DOHH2 (cell line): ENCODE data around the gene C9orf72.

ENCODE experiments used
- H3F3A ChIP-seq: fragments of 200-600 bp; sonication (generic), shearing (Covaris generic); 2 replicates; pipeline ENCODE4 v1.6.0; 2016; ENCODE audit warnings: antibody characterized with exemption, mild to moderate bottlenecking; ENCODE audit not compliant: control insufficient read depth, insufficient read depth
- H3K27ac ChIP-seq: fragments of 200-600 bp; sonication (generic); 2 replicates; pipeline ENCODE4 v1.5.1; 2014; ENCODE audit warnings: low read depth, mild to moderate bottlenecking, low read length, moderate library complexity
- H3K27me3 ChIP-seq: fragments of 200-600 bp; sonication (generic); 2 replicates; pipeline ENCODE4 v1.6.1; 2014; ENCODE audit warnings: mild to moderate bottlenecking, low read length, mixed read lengths; ENCODE audit not compliant: control insufficient read depth
- H3K36me3 ChIP-seq: fragments of 200-600 bp; sonication (generic); 2 replicates; pipeline ENCODE4 v1.6.1; 2014; ENCODE audit warnings: mild to moderate bottlenecking, low read length, moderate library complexity, mixed read lengths; ENCODE audit not compliant: control insufficient read depth
- H3K4me1 ChIP-seq: fragments of 200-600 bp; sonication (generic); 2 replicates; pipeline ENCODE4 v1.6.1; 2014; ENCODE audit warnings: mild to moderate bottlenecking, low read length, mixed read lengths; ENCODE audit not compliant: control insufficient read depth
- H3K4me2 ChIP-seq: fragments of 200-600 bp; sonication (generic); 2 replicates; pipeline ENCODE4 v1.6.0; 2014; ENCODE audit warnings: mild to moderate bottlenecking, low read length, moderate library complexity
- H3K4me3 ChIP-seq: fragments of 200-600 bp; sonication (generic); 2 replicates; pipeline ENCODE4 v1.5.1; 2014; ENCODE audit warnings: mild to moderate bottlenecking, low read length, mixed read lengths
- H3K79me2 ChIP-seq: fragments of 200-600 bp; sonication (generic); 2 replicates; pipeline ENCODE4 v1.6.1; 2014; ENCODE audit warnings: mild to moderate bottlenecking, low read length, mixed read lengths; ENCODE audit not compliant: control insufficient read depth
- H3K9me2 ChIP-seq: fragments of 200-600 bp; sonication (generic); replicated peaks from 2 replicates; pipeline ENCODE4 v1.6.1; 2014; ENCODE audit warnings: mild to moderate bottlenecking, low read length, mixed read lengths; ENCODE audit not compliant: control insufficient read depth
- H3K9me3 ChIP-seq: fragments of 200-600 bp; sonication (generic); 2 replicates; pipeline ENCODE4 v1.6.1; 2014; ENCODE audit warnings: antibody characterized with exemption, low read length, mixed read lengths; ENCODE audit not compliant: control insufficient read depth, insufficient read depth
- H4K20me1 ChIP-seq: fragments of 200-600 bp; sonication (generic); 2 replicates; pipeline ENCODE4 v1.6.0; 2014; ENCODE audit warnings: low read depth, mild to moderate bottlenecking, antibody characterized with exemption, low read length, moderate library complexity; ENCODE audit not compliant: control insufficient read depth, insufficient read depth
- CTCF ChIP-seq: fragments of 200-600 bp; sonication (generic); IDR thresholded peaks from one replicate; pipeline ENCODE4 v1.5.1; 2014; ENCODE audit warnings: antibody characterized with exemption, mild to moderate bottlenecking, low read depth, low read length; ENCODE audit not compliant: poor library complexity, severe bottlenecking
- EZH2phosphoT487 ChIP-seq: fragments of 200-600 bp; sonication (generic); IDR thresholded peaks from 2 replicates; pipeline ENCODE4 v1.6.1; 2017; ENCODE audit warnings: borderline replicate concordance, mild to moderate bottlenecking, antibody characterized with exemption, low read length, moderate library complexity, mixed read lengths

C9orf72 gene

GRCh38 chr9:27523141-27523540 is 50.1 kb downstream of the C9orf72 start:
- H3K36me3 ChIP-seq: no peaks in the 10 kb centered on the region
- no peak overlapping the region for H3K27ac ChIP-seq
- no peaks in the 10 kb centered on the region for H3K4me1 ChIP-seq
- no peak overlapping the region for H3K4me2 ChIP-seq
- TF ChIP-seq CTCF (no peak), EZH2phosphoT487 (no peak)
- H3F3A ChIP-seq: no peaks in the 10 kb centered on the region
- no peaks in the 10 kb centered on the region for H3K9me3 ChIP-seq
- H3K27me3 ChIP-seq: peaks cover 24% of the 10 kb centered on the region
- H3K9me2 ChIP-seq: no peaks in the 10 kb centered on the region
- H4K20me1 ChIP-seq: no peaks in the 10 kb centered on the region
- no peaks in the 10 kb centered on the region for H3K79me2 ChIP-seq
- H3K4me3 ChIP-seq: no peak overlapping the region

DNA sequence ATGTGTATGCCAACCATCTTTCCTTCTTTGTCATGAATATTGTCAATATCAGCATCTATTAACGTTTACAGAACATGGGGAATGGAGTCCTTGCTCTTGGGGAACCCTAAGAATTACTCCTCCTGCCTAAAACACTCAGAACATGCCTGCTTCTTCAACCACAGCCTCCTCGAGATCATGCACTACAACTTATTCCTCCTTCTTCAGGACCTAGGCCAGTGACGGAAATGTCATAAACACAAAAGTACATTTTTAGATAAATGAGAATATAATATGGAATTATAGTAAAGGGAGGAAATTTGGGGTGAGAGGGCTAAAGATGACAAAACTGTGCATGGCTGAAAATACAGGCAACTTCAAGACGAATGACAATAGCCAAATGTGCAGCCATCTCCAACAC is 52.3 kb downstream of the C9orf72 start:
- Histone ChIP-seq H3K9me3 (no peaks in the 10 kb centered on the region), H3K4me3 (no peak overlapping the region), H3K27me3 (peaks cover 6% of the 10 kb centered on the region), H3K79me2 (no peaks in the 10 kb centered on the region), H3K4me1 (no peaks in the 10 kb centered on the region), H4K20me1 (no peaks in the 10 kb centered on the region), H3F3A (no peaks in the 10 kb centered on the region), H3K4me2 (no peak overlapping the region), H3K9me2 (no peaks in the 10 kb centered on the region), H3K36me3 (no peaks in the 10 kb centered on the region), H3K27ac (no peak overlapping the region)
- TF ChIP-seq CTCF: no peak
- no peak for TF ChIP-seq EZH2phosphoT487

DNA sequence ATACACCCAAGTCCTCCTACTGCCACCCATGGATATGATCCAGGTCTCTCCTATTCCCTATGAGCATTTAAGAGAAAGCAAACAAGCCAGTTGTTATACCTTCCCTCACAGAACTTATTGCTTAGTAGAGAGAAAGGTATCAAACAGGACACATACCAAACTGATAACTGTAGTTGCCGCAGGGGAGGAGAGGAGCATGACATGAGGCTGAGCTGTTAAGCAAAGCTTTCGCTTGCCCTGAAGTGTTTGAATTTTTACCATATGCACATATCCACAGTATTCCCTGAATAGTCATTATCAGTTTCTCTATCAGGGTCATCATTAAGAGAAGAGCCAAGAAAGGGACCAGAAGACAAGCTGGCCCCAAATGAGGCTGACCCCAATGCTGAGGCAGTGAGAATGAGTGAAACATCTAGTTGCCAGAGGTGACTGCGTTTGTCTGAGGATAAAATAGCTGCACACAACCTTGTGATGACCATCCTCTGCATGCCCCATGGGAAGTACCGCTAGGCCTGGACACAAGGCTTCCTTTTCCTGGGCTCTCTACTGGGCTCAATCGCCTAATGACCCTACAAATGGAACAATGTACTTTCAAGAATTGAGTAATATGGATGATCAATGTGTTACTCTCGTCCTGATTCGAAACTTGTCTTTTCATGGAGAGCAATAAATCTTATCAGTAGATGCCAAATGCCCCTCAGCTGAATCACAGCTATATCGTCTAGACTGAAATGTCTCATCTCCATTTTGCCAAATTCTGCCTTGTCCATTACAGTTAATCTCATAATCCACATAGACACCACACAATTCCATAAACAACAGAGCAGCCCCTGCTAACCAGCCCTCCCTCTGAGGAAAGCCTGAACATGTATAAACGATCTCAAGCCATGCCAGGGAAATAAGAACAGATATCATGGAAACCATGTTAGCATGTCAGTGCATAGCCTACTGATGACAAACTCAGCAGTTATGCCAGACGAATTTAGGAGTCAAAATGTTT is 53.5 kb downstream of the C9orf72 start:
- H3K4me2 ChIP-seq: no peak overlapping the region
- H3K9me3 ChIP-seq: no peaks in the 10 kb centered on the region
- no peaks in the 10 kb centered on the region for H3K36me3 ChIP-seq
- H3K27ac ChIP-seq: no peak overlapping the region
- TF ChIP-seq EZH2phosphoT487 (no peak), CTCF (no peak)
- no peaks in the 10 kb centered on the region for H4K20me1 ChIP-seq
- no peaks in the 10 kb centered on the region for H3K9me2 ChIP-seq
- no peaks in the 10 kb centered on the region for H3K79me2 ChIP-seq
- H3K27me3 ChIP-seq: peaks cover 5% of the 10 kb centered on the region; the same call in 1 of the 2 replicates
- no peaks in the 10 kb centered on the region for H3K4me1 ChIP-seq
- no peak overlapping the region for H3K4me3 ChIP-seq
- no peaks in the 10 kb centered on the region for H3F3A ChIP-seq
